Measurements from ENCODE around the gene TSPAN12.
A peak's percentile ranks its signal among the peaks of the same experiment; 100 is the strongest.
"Not testable (repeated sequence)": the region's sequence is repeated elsewhere in the genome, so short reads cannot be mapped to it uniquely, and the experiment has no call there.

The TSPAN12 gene

DNA sequence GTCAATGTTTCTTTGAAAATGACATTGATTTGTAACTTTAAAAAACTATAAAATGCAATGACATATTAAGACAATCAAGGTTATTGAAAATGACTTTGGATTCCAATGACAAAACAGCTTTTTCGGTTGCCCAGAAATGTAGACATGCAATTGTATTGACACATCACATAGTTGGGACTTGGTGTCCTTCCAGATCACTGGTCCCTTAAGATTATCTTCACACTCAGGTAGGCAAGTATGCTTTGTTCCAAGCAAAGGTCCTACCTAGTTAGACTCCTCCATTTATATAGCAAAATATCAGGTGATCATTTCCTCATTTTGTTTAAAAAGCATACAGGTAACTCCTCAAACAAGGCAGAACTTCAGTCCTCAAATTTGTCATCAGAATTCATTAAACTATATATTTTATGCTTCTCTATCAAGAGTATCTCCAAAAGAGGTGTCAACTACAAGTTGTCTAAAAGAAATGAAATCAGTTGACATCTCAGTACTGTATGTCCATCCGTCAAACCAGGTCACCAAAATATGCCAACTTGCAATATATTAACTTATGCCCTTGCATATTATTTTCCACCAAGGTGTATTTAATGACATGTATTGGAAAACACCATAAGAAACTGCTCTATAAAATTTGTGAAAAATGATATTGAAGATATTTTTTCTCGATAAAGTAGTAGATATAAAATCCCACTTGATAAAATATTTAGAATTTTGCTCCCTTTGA, 64.6 kb downstream of the TSPAN12 start:
- no peak for DNase-seq (ENCODE audit: extremely low read depth, low read depth)
- TF ChIP-seq, protein P1, sequence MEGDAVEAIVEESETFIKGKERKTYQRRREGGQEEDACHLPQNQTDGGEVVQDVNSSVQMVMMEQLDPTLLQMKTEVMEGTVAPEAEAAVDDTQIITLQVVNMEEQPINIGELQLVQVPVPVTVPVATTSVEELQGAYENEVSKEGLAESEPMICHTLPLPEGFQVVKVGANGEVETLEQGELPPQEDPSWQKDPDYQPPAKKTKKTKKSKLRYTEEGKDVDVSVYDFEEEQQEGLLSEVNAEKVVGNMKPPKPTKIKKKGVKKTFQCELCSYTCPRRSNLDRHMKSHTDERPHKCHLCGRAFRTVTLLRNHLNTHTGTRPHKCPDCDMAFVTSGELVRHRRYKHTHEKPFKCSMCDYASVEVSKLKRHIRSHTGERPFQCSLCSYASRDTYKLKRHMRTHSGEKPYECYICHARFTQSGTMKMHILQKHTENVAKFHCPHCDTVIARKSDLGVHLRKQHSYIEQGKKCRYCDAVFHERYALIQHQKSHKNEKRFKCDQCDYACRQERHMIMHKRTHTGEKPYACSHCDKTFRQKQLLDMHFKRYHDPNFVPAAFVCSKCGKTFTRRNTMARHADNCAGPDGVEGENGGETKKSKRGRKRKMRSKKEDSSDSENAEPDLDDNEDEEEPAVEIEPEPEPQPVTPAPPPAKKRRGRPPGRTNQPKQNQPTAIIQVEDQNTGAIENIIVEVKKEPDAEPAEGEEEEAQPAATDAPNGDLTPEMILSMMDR (IDR thresholded peaks at IDR 0.05; ENCODE audit: low read depth, low read length): no peak

DNA sequence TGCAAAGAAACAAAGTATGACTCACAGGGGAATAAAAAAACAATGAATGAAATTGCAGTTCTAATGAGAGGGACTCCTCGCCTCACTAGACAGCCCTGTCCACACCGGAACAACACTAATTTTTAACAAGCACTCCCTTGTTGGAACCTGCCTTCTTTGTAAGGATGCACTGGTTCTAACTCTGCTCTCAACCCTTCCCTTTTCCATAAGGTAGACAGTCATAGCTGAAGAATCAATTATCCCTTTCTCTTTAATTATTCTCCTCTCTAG, 65.1 kb downstream of the TSPAN12 start:
- no peak for DNase-seq (ENCODE audit: extremely low read depth, low read depth)
- TF ChIP-seq, protein P1 (IDR thresholded peaks at IDR 0.05; ENCODE audit: low read depth, low read length): no peak

DNA sequence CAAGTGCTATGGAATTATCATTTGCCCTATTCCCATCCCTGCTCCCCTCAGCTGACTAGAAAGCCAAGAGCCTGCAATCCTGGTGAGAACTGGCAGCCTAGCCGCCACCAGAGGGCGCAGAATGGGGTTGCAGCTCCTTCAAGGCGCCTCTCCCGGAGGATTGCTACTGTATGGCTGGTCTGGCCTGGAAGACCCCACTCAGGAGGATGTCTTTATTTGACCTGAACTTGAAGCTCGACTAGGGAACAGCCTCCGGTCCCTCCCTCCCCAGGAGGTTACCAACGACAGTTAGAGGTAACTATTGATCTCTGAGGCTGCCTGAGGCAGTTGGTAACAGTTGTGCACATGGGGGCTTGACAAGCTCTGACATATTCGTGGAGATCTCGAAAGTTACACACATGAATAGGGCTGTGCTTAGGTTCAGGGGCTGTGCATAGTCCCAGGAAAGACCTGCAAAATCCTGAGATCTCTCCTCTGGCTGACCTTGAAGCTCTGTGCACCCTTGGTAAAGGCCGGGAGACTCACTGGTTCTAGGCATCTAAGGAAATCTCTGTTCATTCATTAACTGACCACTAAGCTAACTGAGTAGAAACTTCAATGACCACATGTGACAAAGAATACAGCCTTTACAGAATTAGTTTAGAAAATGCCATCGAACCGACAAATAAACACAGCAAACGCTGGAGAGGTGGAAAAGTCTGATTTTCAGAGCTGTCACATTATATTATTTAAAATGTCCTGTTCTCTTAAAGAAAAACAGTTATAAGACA, 65.7 kb downstream of the TSPAN12 start:
- DNase-seq (ENCODE audit: extremely low read depth, low read depth): peak; percentile 29
- TF ChIP-seq, protein P1 (IDR thresholded peaks at IDR 0.05; ENCODE audit: low read depth, low read length): no peak; the same call in none of the 2 replicates

DNA sequence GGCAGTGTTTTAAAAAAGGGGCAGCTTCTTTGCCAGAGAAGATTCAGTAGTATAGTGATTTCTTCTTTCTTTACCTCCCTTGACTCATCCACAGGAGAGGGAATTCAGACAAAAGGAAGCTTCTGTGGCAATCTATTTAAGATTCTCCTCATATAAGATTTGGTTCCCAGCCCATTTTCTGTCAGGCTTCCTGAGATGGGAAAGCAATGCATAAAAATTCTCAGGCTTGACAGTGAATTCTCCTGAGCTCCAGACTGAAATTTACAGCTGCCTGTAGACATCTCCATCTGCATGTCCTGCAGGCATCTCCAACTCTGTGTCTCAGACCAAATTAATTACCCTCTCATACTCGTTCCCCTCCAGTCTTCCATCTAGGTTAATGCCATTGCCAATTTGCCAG, 72.8 kb downstream of the TSPAN12 start:
- no peak for DNase-seq (ENCODE audit: extremely low read depth, low read depth)
- TF ChIP-seq, protein P1 (IDR thresholded peaks at IDR 0.05; ENCODE audit: low read depth, low read length): no peak

DNA sequence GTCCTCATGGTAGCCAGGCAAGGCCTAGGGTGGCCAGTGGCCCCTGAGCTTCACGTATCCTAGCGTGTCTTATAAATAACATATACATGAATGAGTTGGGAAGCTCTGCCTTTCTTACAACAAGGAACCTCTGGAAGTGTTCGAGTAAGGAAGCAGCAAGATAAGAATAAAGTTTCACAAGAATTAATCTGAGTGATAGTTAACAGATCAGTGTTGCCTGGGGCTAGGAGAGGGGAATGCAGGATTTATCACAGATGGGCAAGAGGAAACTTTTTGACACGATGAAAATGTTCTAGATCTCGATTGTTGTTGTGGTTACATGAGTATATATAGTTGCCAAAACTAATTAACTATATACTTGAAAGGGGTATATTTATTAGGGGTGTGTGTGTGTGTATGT, 74.2 kb downstream of the TSPAN12 start:
- TF ChIP-seq, protein P1 (IDR thresholded peaks at IDR 0.05; ENCODE audit: low read depth, low read length): no peak
- DNase-seq (ENCODE audit: extremely low read depth, low read depth): no peak

DNA sequence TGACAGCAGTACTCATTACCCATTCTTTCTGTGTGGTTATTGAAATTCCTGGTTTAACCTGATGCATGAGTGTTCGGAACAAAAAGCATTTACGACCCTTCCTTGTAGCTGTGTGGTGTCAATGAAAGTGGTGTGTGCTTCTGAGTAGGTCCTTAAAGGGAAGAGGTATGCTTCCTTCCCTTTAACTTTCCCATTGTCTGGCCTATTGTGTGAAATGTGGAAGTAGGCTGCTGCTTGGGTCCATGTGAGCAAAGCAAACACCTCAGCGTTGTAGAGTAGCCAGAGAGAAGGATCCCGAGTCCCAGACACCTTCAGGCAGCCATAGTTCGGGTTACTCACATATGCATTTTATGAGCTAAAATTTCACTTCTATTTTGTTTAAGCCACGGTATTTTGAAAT, 74.7 kb downstream of the TSPAN12 start:
- TF ChIP-seq, protein P1 (IDR thresholded peaks at IDR 0.05; ENCODE audit: low read depth, low read length): no peak

DNA sequence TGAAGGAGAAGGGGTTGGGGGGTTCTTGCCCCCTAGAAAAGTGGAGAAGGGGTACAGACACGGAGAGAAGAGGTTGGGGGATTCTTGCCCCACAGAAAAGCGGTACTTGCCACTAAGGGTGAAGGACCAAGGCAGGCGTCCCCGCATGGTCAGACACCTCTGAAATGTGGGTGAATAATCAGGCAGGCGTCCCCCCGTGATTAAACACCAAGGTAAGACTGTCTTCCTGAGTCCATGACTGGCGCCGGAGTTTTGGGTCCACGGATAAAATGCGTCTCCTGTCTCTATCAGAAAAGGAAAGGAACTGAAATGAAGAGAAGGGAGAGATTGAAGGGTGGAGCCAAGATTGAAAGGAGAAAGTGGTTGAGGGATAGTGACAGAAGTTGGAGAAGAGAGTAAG, 76.0 kb downstream of the TSPAN12 start:
- not testable (repeated sequence) for DNase-seq (ENCODE audit: extremely low read depth, low read depth)

More for the DNA sequence above, 74.7 kb downstream of the TSPAN12 start:
- no peak for DNase-seq (ENCODE audit: extremely low read depth, low read depth)

Measured in AG09319 (cell line).